GM19438 (cell line): ENCODE data around the gene ACRBP.
"Not testable (repeated sequence)": the region's sequence is repeated elsewhere in the genome, so short reads cannot be mapped to it uniquely, and the experiment has no call there.

Experiments
- ATAC-seq: cut with Tn5 transposase; IDR thresholded peaks from one replicate; pipeline ENCODE4 v1.9.1; 2021; ENCODE audit warnings: low read depth; ENCODE audit not compliant: unreplicated experiment

ACRBP gene

GRCh38 chr12:6618483-6619225, 28.6 kb downstream of the ACRBP start:
- no peak for ATAC-seq

- no peak for ATAC-seq
These were observed 31.4 kb downstream of the ACRBP start for GRCh38 chr12:6615802-6616201.

- no peak for ATAC-seq
These were observed 32.6 kb downstream of the ACRBP start for GRCh38 chr12:6614513-6615172.

GRCh38 chr12:6613776-6614512, 33.3 kb downstream of the ACRBP start:
- no peak for ATAC-seq

- no peak for ATAC-seq
These were observed 34.0 kb downstream of the ACRBP start for GRCh38 chr12:6613015-6613775.

GRCh38 chr12:6612652-6613014, 34.6 kb downstream of the ACRBP start:
- ATAC-seq = no peak

- ATAC-seq = no peak
These were observed 35.0 kb downstream of the ACRBP start for GRCh38 chr12:6612247-6612646.

GRCh38 chr12:6608592-6609281, 38.5 kb downstream of the ACRBP start:
- no peak for ATAC-seq

- no peak for ATAC-seq
These were observed 39.3 kb downstream of the ACRBP start for GRCh38 chr12:6607751-6608591.

GRCh38 chr12:6606331-6607131, 40.7 kb downstream of the ACRBP start:
- no peak for ATAC-seq

GRCh38 chr12:6605421-6606330, 41.6 kb downstream of the ACRBP start:
- ATAC-seq = no peak

- no peak for ATAC-seq
These were observed 42.8 kb downstream of the ACRBP start for GRCh38 chr12:6604259-6605029.

GRCh38 chr12:6603095-6603567, 44.1 kb downstream of the ACRBP start:
- no peak for ATAC-seq

GRCh38 chr12:6602526-6602925, 44.7 kb downstream of the ACRBP start:
- ATAC-seq = no peak

GRCh38 chr12:6595673-6596072, 51.6 kb downstream of the ACRBP start:
- ATAC-seq = not testable (repeated sequence)

- ATAC-seq = no peak
These were observed 55.1 kb downstream of the ACRBP start for GRCh38 chr12:6592087-6592486.
